AG09309 (cell line): ENCODE results near the gene AHRR.
"Not testable (repeated sequence)": the region's sequence is repeated elsewhere in the genome, so short reads cannot be mapped to it uniquely, and the experiment has no call there.

Experiments used
- DNase-seq: peaks from one replicate; pipeline ENCODE4 v3.0.0-alpha.2; 2010; ENCODE audit warnings: low read depth
- H3K4me3 ChIP-seq: 2 replicates; pipeline ENCODE4 v1.5.1; 2011; ENCODE audit warnings: mild to moderate bottlenecking, low read depth, low read length, moderate library complexity; ENCODE audit not compliant: control insufficient read depth
- CTCF ChIP-seq: IDR thresholded peaks from 2 replicates; pipeline ENCODE4 v1.5.1; 2011; ENCODE audit warnings: mild to moderate bottlenecking, low read depth, low read length, inconsistent platforms; ENCODE audit not compliant: insufficient read depth, control insufficient read depth; ENCODE audit errors: missing control alignments

Gene AHRR

GRCh38 chr5:395156-395920 lies 73.8 kb downstream of the AHRR start:
- H3K4me3 ChIP-seq: no peak overlapping the region
- DNase-seq: peak; percentile 92
- no peak for TF ChIP-seq CTCF

- no peak for DNase-seq
- TF ChIP-seq CTCF: no peak
- H3K4me3 ChIP-seq: no peak overlapping the region
Measured at GRCh38 chr5:395921-396530, 74.5 kb downstream of the AHRR start.

GRCh38 chr5:396531-396961 lies 75.0 kb downstream of the AHRR start:
- no peak for DNase-seq
- no peak for TF ChIP-seq CTCF
- no peak overlapping the region for H3K4me3 ChIP-seq

GRCh38 chr5:398141-398474 lies 76.6 kb downstream of the AHRR start:
- H3K4me3 ChIP-seq, DNase-seq: not testable (repeated sequence)

- TF ChIP-seq CTCF: no peak
- DNase-seq: no peak
- H3K4me3 ChIP-seq: no peak overlapping the region
Measured at GRCh38 chr5:398475-399295, 77.2 kb downstream of the AHRR start.

- peak; percentile 97 for DNase-seq
- H3K4me3 ChIP-seq: peak overlapping the region; percentile 9
- no peak for TF ChIP-seq CTCF
Measured at GRCh38 chr5:399296-400281, 78.1 kb downstream of the AHRR start.
